NCI-H82 treated with DMSO at 0.1 percent for 48 hours (cell line): ENCODE results near the gene SMAD7.

Experiments used
- DNase-seq: peaks from one replicate; lab custom pipeline; 2025; ENCODE audit not compliant: unreplicated experiment; lab: John Stamatoyannopoulos, UW

SMAD7 gene

GRCh38 chr18:48932822-48933510, 17.8 kb downstream of the SMAD7 start:
- no peak for DNase-seq

DNA sequence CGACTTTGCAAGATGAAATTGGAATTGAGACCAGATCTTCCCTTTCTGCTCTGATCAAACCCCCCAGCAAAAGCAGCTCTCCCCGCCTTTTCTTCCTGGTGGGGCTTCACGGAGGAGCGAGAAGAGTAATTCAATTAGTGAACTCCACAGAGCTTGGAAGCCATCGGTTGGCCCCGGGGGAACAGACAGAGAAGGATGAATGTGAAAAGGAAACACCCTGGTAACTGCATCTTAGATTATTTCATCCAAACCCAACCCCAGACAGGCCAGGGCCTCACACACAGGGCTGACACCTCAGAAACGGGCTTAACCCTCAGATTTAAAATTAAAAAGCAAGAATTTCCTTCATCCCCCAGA, 18.3 kb downstream of the SMAD7 start:
- no peak for DNase-seq

DNA sequence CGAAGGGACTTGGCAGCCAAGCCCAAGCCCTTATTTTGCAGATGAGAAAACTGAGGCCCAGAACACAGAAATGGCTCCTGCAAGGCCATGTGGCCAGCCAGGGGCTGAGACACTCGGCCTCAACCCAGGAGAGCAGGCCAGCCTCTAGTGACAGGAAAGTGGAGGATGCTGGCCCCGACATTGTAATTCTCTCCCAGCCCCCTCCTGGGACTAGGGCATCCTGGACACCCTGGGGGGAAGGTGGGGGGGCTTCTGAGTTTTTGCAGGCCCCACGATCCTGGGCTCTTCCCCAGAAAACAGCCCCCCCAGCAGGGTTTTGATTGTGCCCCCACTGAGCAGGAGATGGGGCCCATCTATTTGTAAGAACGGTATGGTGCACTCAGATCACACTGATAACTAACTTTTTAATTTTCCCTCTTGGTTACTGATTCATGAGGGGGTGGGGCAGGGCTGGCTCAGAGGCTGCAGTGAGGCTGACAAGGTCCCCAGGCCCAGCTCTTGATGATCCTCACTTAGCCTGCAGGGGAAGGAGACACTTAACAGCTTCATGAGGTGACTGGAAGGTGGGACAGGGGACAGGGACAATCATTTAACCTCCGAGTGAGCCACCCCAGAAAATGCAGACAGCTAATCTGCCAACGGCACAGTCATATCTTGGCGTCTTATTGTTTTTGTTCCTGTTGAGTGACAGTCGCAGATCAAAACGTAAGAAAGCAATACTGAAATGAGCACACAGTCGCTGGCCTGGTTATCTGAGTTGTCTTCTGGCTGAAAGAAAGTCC, 18.9 kb downstream of the SMAD7 start:
- no peak for DNase-seq

DNA sequence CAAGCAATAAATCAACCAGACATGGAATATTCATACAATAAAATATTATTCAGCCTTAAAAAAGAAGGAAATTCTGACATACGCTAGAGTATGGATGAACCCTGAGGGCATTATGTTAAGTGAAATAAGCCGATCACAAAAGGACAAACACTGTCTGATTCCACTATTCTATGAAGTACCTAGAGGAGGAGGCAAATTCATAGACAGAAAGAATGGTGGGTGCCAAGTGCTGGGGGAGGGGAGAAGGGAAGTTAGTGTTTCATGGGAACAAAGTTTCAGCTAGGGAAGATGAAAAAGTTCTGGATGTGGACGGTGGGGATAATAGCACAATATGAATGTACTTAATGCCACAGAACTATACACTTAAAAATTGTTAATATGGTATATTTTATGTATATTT, 19.8 kb downstream of the SMAD7 start:
- DNase-seq, result no peak

- DNase-seq, result no peak
These were observed 20.6 kb downstream of the SMAD7 start for GRCh38 chr18:48929941-48930713.

DNA sequence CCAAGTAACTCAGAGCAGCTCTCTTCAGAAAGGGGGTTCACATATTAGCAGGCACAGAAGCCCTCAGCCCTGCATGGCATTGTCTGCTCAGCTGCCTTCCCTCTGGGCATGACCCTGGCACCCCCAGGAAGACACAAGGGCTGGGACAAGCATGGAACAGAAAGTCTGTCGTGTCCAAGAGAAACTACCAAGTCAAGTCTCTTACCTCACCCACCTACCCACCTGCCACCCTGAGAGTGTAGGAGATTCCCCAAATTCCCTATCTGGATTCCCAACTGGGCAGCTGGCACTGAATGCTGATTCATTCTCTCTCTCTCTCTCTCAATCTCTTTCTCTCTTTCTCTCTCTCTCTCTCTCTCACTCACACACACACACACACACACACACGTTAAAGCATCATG, 21.6 kb downstream of the SMAD7 start:
- no peak for DNase-seq

- no peak for DNase-seq
These were observed 22.0 kb downstream of the SMAD7 start for GRCh38 chr18:48928787-48929186.

DNA sequence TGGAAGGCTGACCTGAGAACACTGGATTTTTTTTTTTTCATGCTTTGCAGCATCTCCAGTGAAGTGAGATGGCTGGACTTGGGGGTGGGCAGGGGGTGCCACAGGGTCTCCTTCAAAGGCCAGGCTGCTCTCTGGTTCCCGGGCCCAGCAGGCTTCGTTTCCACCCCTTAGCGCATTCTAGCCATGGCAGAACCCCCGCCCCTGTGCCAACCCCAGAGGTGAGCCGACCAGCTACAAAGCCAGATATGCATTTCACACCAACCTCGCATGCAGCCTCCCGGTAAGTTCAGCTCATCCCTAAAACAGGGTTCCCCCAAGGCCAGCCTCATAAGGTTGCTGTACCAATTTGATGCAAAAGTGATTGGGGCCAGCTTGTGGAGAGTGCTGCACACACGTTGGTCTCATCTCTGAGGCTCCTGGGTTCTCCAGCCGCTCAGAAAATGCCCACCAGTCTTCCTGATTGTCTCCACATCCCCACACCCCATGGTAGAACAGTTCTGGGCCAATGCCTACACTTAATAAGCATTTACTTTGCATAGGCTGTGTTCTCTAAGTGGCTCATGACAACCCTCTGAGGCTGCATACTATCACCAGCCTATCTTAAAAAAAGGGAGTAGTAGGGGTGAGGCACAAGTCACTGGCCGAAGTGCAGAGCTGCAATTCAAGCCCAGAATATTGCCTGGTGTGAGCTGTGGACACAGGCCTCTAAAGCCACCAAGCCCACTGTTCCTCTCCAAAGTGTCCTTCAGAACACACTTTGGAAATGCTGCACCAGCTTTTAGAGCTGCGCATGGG, 23.3 kb downstream of the SMAD7 start:
- no peak for DNase-seq

DNA sequence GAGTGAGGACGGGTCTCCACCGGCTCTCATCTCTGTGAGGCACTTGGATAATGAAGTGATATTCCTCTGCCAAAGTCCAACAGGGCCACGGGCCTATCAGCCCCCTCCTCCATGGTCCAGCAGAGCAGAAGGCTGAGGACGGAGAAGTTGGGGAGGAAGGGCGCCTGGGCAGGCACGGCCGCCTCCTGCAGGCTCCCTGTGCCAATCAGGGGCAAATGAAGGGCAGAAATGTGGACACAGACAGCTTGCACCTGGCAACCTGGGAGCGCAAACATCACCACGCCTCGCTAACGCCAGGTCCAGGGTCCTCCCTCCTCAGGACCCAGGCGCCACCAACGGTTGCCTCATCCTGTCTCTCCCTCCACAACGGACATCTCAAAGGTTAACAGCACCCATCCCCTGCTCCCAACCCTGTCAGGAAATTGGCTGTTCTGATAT, 24.3 kb downstream of the SMAD7 start:
- DNase-seq, result no peak

DNA sequence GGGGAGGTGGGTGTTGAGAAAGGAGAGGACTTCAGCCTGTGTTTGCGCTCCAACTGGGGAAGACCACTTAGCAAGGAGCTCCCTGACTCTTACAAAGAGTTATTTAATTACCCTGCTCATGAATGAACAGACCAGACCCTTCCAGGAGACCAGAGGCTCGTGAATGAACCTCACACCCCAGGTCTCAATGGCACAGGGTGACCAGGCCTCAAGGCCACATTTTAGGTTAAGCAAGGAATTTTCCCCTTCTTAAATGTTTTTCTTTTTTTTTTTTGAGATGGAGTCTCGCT, 25.3 kb downstream of the SMAD7 start:
- no peak for DNase-seq

DNA sequence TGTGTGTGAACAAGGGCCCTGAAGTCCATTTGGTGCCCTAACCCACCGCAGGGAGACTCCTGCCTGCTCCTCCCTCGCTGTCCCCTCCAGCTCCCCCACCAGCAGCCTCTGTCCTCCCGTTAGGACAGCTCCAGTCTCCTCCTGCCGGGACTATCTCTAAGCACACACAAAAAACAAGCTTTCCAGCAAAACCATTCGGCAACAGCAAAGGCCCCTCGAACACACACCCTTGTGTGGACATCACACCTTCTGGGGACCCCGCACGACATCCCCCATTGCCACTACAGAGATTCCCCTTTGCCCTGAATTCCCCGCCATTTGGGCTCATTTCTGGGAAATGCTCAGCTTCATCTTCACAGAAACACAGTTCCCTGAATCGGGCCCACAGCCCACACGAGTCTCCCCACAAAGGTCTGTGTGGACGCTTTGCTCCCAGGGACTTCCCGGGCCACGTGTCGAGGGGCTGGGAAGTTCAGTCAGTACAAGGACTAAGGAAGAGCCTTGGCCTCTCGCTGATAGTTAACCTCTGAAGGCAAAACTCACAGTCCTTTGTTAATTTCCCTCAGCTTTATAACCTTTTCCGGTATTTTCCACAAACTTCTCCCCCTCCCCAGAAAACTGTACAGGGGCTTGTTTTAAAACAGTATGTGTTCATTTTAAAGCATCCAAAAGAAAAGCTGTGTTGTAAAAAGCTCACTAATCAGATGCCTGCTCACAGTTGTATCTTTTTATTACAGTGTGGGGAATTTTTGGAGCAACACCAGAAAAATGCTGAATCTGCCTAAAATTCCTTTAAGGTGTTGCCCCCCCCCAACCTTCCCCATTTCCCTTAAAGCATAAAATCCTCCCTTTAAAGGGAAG, 25.9 kb downstream of the SMAD7 start:
- DNase-seq, result no peak

DNA sequence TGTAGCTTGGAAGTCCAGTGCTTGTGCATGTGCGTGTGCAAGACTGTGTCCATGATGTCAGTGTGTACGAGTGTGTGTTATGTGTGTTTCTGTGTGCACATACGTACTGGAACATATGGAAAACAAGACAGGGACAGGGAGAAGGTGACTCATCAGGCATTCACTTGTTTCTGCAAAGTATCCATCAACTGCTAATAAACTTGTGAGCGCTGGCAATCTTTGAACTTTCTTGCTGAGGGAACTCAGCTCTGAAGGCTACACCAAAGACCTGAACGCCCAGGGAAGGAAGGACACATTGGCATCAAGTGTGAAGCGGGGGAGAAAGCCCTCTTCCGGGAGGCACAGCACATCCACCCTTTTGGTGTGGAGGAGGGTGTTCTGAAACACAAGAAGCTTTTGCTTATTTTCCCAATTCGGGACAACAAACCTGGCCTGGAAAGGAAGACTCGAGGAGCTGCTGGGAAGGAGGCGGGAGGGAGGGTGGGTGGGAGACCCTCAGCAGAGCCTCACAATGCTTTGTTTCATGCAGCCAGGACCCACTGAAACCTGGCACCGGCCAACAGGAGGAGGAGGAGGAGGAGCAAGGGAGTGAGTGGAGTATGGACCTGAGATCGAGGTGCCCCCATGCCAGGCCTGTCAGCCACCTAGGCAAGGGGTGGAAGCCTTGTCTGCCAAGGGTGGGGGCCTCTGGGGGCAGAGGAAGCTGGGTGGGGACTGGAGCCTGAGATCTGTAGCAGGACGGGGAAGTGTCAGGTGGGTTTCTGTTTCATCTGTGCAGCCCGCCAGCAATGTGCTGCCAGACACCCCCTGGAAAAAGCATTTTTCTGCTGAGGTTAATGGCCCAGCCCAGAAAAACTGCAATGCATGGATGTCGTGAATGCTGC, 26.8 kb downstream of the SMAD7 start:
- no peak for DNase-seq

DNA sequence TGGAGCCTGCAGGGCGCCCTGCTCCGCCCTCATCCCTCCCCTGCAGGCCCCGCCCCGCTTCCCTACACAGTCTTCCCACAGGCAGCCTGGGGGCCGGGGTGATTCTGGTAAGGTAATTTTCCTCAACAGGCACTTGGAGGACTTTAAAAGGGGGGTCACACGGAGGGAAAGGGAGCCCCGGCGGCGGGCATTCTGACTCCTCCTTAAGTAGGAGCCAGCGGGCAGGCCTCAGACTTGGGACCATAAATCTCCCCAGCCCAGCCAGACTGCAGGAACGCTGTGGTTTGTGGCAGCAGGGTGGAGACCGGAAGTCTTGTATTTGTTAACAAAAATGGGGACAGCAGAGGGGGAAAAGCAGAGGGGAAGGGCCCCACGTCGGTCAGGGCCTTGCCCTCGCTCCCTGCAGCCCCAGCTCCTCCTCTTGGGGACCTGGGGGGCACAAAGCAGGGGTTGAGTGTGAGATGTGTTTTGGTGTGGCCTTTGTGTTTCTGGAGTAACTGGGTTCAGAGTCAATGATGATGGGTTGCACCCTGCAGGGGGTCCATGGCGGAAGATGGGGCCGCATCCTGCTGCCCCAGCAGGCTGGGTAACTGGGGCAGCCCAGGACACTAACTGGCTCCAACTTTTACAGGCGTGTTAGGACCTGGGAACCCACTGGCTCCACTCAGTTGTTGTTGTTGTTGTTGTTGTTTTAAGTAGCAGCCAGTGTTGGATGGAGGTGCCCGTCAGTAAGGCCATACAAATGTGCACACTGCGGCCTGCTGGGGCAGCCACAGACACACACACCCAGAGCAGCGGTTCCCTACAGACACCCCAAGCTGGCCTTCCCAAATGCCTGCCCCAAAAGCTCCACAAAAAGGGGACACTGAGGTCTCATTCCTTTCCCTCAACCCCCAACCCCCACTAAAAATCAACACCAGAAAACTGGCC, 27.7 kb downstream of the SMAD7 start:
- no peak for DNase-seq

DNA sequence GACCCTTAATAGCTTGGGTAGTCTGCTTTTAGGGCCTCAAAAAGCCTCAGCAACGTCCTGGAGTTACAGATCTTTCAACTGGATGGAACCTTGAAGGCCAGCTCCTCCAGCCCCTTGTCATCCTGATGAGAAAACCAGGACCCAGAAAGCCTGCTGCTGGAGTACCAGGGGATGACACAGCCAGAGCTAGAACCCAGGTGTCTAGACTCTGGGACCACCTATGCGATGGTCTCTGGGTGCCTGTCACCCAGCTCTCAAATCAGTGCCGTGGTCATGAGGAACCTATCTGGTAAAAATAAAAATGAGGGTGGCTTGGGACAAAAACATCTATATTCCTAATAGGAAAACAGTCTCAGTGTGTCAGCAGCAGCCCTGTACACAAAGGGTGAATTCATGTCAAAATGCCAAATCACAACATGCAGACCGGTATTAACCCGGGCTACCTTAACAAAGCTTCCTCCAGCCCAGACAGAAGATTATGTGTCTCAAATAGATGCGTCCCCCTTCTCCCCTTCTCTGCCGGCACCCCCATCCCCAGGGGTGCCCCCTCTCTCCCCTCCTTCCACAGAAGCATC, 28.5 kb downstream of the SMAD7 start:
- DNase-seq, result no peak

- DNase-seq, result no peak
These were observed 29.2 kb downstream of the SMAD7 start for GRCh38 chr18:48921305-48922225.

- DNase-seq, result no peak
These were observed 30.2 kb downstream of the SMAD7 start for GRCh38 chr18:48920408-48921038.

DNA sequence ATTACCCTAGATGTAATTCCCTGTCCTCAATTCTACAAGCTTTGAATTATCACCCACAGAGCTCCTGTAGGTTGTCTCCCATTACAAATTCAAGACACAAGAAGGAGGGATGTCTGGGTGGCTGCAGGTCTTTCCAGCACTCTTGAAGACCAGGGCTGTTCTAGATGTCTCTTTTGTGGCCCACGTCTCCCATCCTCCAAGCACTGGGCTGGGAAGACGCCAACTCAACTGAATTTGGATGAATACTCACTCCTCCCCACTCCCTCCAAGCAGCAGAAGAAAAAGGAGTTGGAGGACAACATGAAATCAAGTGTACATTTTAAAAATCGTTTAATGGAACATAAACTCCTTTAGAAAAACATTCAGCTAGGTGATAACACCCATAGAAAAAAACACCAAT, 31.2 kb downstream of the SMAD7 start:
- DNase-seq, result no peak
